K562 (cell line): ENCODE data around the gene HOXB4. TPM values are rescaled to one million over a fixed set of nuclear protein-coding genes. Genes with fewer than 3 reads are reported as not detected.

Source experiments
- ATF6 ChIP-seq: sonication (generic); formaldehyde crosslinking; IDR thresholded peaks from 2 replicates; pipeline ENCODE4 v1.4.0; 2020; ENCODE audit warnings: mild to moderate bottlenecking, missing genetic modification reagents
- BRD4 ChIP-seq: fragments of 200-600 bp; sonication (generic); IDR thresholded peaks from 2 replicates; pipeline ENCODE4 v1.6.1; 2017; ENCODE audit warnings: inconsistent platforms
- CBFA2T2 ChIP-seq: fragments of 450-650 bp; conservative IDR thresholded peaks from 2 replicates; pipeline ENCODE4 v1.6.1; 2017; ENCODE audit warnings: mild to moderate bottlenecking
- CBX1 ChIP-seq: sonication (generic); IDR thresholded peaks from 2 replicates; pipeline ENCODE4 v1.6.1; 2016; ENCODE audit warnings: antibody characterized with exemption, low read depth, mild to moderate bottlenecking
- CCNT2 ChIP-seq: IDR thresholded peaks from 2 replicates; pipeline ENCODE4 v1.6.1; 2011; ENCODE audit warnings: borderline replicate concordance, low read depth, mild to moderate bottlenecking, moderate library complexity, mixed read lengths, low read length; ENCODE audit not compliant: insufficient read length; ENCODE audit errors: extremely low read depth
- GTF2B ChIP-seq: IDR thresholded peaks from 2 replicates; pipeline ENCODE4 v1.6.1; 2011; ENCODE audit not compliant: insufficient read length; ENCODE audit errors: extremely low read depth
- HMG20A ChIP-seq: fragments of 450-650 bp; formaldehyde crosslinking; conservative IDR thresholded peaks from 2 replicates; pipeline ENCODE4 v1.4.0; 2020; ENCODE audit warnings: mild to moderate bottlenecking, mixed read lengths
- KAT2B ChIP-seq: IDR thresholded peaks from one replicate; pipeline ENCODE4 v1.6.1; 2012; ENCODE audit warnings: low read depth, mild to moderate bottlenecking, control low read depth, inconsistent platforms, low read length, moderate library complexity
- MLLT1 ChIP-seq, 2 experiments: fragments of 450-650 bp; IDR thresholded peaks; 2 replicates each; pipeline ENCODE4 v1.6.1; 2016
- NCOR1 ChIP-seq: fragments of 450-650 bp; IDR thresholded peaks from 2 replicates; pipeline ENCODE4 v1.6.1; 2016; ENCODE audit warnings: mild to moderate bottlenecking, moderate library complexity
- NFIC ChIP-seq: fragments of 450-650 bp; IDR thresholded peaks from 2 replicates; pipeline ENCODE4 v1.6.1; 2017; ENCODE audit warnings: mild to moderate bottlenecking, inconsistent platforms
- NR2F6 ChIP-seq: fragments of 450-650 bp; formaldehyde crosslinking; IDR thresholded peaks from 2 replicates; pipeline ENCODE4 v1.4.0; 2020; ENCODE audit warnings: mild to moderate bottlenecking
- RCOR1 ChIP-seq, 2 experiments: IDR thresholded peaks; 2 replicates each; pipeline ENCODE4 v1.6.1; 2012; ENCODE audit warnings: low read depth in 2 of 2, low read length in 2 of 2, borderline replicate concordance in 1 of 2, improper control_type of control experiment in 1 of 2
- SIN3A ChIP-seq, 2 experiments: fragments of 150-350 bp in 1 of 2; IDR thresholded peaks; 2 replicates each; pipeline ENCODE4 v1.6.1; 2011 to 2016; ENCODE audit warnings: borderline replicate concordance in 2 of 2, low read depth in 2 of 2, low read length in 2 of 2, mild to moderate bottlenecking in 2 of 2, moderate library complexity in 2 of 2; ENCODE audit not compliant: control insufficient read depth in 1 of 2
- STAG1 ChIP-seq: sonication (generic); formaldehyde crosslinking; IDR thresholded peaks from 2 replicates; pipeline ENCODE4 v1.5.0; 2020; ENCODE audit warnings: missing genetic modification reagents, borderline replicate concordance
- ZBTB17 ChIP-seq: fragments of 450-650 bp; formaldehyde crosslinking; IDR thresholded peaks from 2 replicates; pipeline ENCODE4 v1.4.0; 2020; ENCODE audit warnings: mild to moderate bottlenecking
- ZEB2 ChIP-seq: fragments of 450-650 bp; IDR thresholded peaks from 2 replicates; pipeline ENCODE4 v1.6.1; 2016
- ZHX1 ChIP-seq: fragments of 150-350 bp; conservative IDR thresholded peaks from 2 replicates; pipeline ENCODE4 v1.6.1; 2014; ENCODE audit warnings: low read length
- polyA plus RNA-seq, 8 experiments: library from polyadenylated mRNA; depleted of rRNA in 4 of 8; stranded (reverse) in 5 of 8; unstranded in 3 of 8; fragments of >200 nt; fragmentation: Nextera tagmentation in 2 of 8; fragmentation: Illumina TruSeq in 1 of 8; extraction: Ambion mirVana in 2 of 8; extraction: Trizol in 1 of 8; gene quantifications; 2 replicates each; pipeline versions ENCODE4 v1.2.1 to v1.2.3, GENCODE V29; 2011 to 2014; ENCODE audit warnings: inconsistent platforms in 1 of 8, missing spikeins in 1 of 8
- total RNA-seq, 7 experiments: library from RNA; depleted of rRNA in 6 of 7; stranded (reverse); fragments of >200 nt in 6 of 7; fragmentation: Illumina TruSeq in 2 of 7; extraction: Trizol in 2 of 7; gene quantifications; 2 replicates each; pipeline versions ENCODE4 v1.2.1 to v1.2.3, GENCODE V29; 2011 to 2021; ENCODE audit warnings: low replicate concordance in 1 of 7

HOXB4 gene
- total and polyA plus RNA-seq, 9 of the 15 experiments (the other 6 are each of a cell fraction or from before 2014, with no cell fraction given): 1.6 to 34.9 (median 14.9) TPM

GRCh38 chr17:48544349-48545021 lies 33.7 kb downstream of the HOXB4 start (continued):
- TF ChIP-seq STAG1 (CRISPR knock-in tag): no peak
- peak; percentile 23; the same call in 1 of the 2 replicates for TF ChIP-seq CBX1
- TF ChIP-seq NCOR1: peak; percentile 22; the same call in 1 of the 2 replicates
- TF ChIP-seq GTF2B: peak; percentile 6
- no peak for TF ChIP-seq ZEB2
- peak; percentile 14 to 44; a peak in 1 of 4 replicates for TF ChIP-seq MLLT1 (IDR thresholded peaks at IDR 0.05)
- TF ChIP-seq SIN3A (IDR thresholded peaks at IDR 0.05; ENCODE audit: borderline replicate concordance in 2 of 2, control insufficient read depth in 1 of 2, low read depth in 2 of 2, low read length in 2 of 2): peak in 1 of 2 experiments; percentile 31; a peak in 1 of 4 replicates
- TF ChIP-seq ATF6 (CRISPR knock-in tag): no peak
- TF ChIP-seq ZHX1: no peak
- no peak for TF ChIP-seq HMG20A (CRISPR knock-in tag)
- TF ChIP-seq CCNT2: peak; percentile 20
- no peak for TF ChIP-seq KAT2B
- TF ChIP-seq RCOR1 (IDR thresholded peaks at IDR 0.05; ENCODE audit: borderline replicate concordance in 1 of 2, low read depth in 2 of 2, low read length in 2 of 2): no peak
- TF ChIP-seq ZBTB17 (CRISPR knock-in tag): no peak
- peak; percentile 49 for TF ChIP-seq NFIC
- no peak for TF ChIP-seq CBFA2T2
- no peak for TF ChIP-seq NR2F6
- peak; percentile 81 for TF ChIP-seq BRD4
